Right lobe of liver (tissue), 6 donors: ENCODE results near the gene PODXL. TPM values are rescaled to one million over a fixed set of nuclear protein-coding genes. Genes with fewer than 3 reads are reported as not detected.

ENCODE experiments used
- ATAC-seq, 4 donors: fragments of 200-7000 bp; cut with Tn5 transposase; one replicate each; pipeline ENCODE4 v1.9.1; 2020; ENCODE audit warnings: mild to moderate bottlenecking in 4 of 4, moderate library complexity in 4 of 4
- DNase-seq, 3 donors: peaks; one replicate each; pipeline ENCODE4 v3.0.0-alpha.2; 2020
- H3K27ac ChIP-seq, 3 donors: fragments of 200-600 bp; one replicate each; pipeline ENCODE4 v1.8.0; 2022
- H3K27me3 ChIP-seq, 2 donors: fragments of 200-600 bp; one replicate each; pipeline ENCODE4 v1.8.0; 2022
- H3K36me3 ChIP-seq, 4 donors: fragments of 200-600 bp; sonication (generic) in 1 of 4; one replicate each; pipeline versions ENCODE4 v1.5.1 to v1.8.0; 2017 to 2022; ENCODE audit warnings: control low read depth in 1 of 4
- H3K4me1 ChIP-seq, 4 donors: fragments of 200-600 bp; sonication (generic) in 1 of 4; one replicate each; pipeline versions ENCODE4 v1.5.1 to v1.8.0; 2017 to 2022; ENCODE audit warnings: control low read depth in 1 of 4
- H3K4me3 ChIP-seq, 3 donors: fragments of 200-600 bp; one replicate each; pipeline ENCODE4 v1.8.0; 2022
- H3K9me3 ChIP-seq, 4 donors: fragments of 200-600 bp; sonication (generic) in 1 of 4; one replicate each; pipeline versions ENCODE4 v1.5.1 to v1.8.0; 2017 to 2022; ENCODE audit warnings: control low read depth in 1 of 4
- POLR2A ChIP-seq: fragments of 450-650 bp; IDR thresholded peaks from one replicate; pipeline ENCODE4 v1.6.1; 2017; ENCODE audit warnings: antibody characterized with exemption, mild to moderate bottlenecking
- WGBS: methylation state at CpG from one replicate; pipeline ENCODE4 v1.1.6; 2018; ENCODE audit warnings: low coverage, low lambda C conversion rate; ENCODE audit not compliant: insufficient coverage; ENCODE audit errors: missing lambda C conversion rate; 5-methylcytosine and 5-hydroxymethylcytosine counted together
- intact Hi-C, 2 donors: fragments of 100-400 bp; cut with DNase I; formaldehyde crosslinking; loops; one replicate each; pipeline versions ENCODE4 v1.11.2 to v1.14.1; 2022
- total RNA-seq, 6 experiments: library from RNA; depleted of rRNA in 2 of 6; stranded (reverse); fragments of >200 nt in 2 of 6; fragmentation: NEBNext Ultra II Directional in 3 of 6; extraction: Animal tissue kit (Norgen Biotek cat#: 25700) in 3 of 6; gene quantifications; one replicate each; pipeline versions ENCODE4 v1.1.0 to v1.2.4, GENCODE V29; 2016 to 2023
- TF ChIP-seq, protein P1 (sequence below), 4 donors: fragments of 200-600 bp in 3 of 4; fragments of 450-650 bp in 1 of 4; IDR thresholded peaks; one replicate each; pipeline versions ENCODE4 v1.5.1 to v1.8.0; 2016 to 2022; ENCODE audit warnings: antibody characterized with exemption in 4 of 4, mild to moderate bottlenecking in 2 of 4
- donor health status: DM: no; HTN: yes; CAD: no.
- donor health status: DM: no; HTN: no; CAD: no.
- donor health status: DM: no; HTN: no; CAD: no.
- donor health status: DM: no; HTN: yes; CAD: no.
- donor health status: DM: no; HTN: yes; CAD: no.

PODXL gene
- total RNA-seq, 6 experiments from 2014 or later: 2.1 to 11.4 (median 3.4) TPM

GRCh38 chr7:131595699-131596098 lies 39.3 kb upstream of the PODXL start:
- no peak overlapping the region for H3K27ac ChIP-seq
- no peaks in the 10 kb centered on the region for H3K9me3 ChIP-seq
- TF ChIP-seq, protein P1, sequence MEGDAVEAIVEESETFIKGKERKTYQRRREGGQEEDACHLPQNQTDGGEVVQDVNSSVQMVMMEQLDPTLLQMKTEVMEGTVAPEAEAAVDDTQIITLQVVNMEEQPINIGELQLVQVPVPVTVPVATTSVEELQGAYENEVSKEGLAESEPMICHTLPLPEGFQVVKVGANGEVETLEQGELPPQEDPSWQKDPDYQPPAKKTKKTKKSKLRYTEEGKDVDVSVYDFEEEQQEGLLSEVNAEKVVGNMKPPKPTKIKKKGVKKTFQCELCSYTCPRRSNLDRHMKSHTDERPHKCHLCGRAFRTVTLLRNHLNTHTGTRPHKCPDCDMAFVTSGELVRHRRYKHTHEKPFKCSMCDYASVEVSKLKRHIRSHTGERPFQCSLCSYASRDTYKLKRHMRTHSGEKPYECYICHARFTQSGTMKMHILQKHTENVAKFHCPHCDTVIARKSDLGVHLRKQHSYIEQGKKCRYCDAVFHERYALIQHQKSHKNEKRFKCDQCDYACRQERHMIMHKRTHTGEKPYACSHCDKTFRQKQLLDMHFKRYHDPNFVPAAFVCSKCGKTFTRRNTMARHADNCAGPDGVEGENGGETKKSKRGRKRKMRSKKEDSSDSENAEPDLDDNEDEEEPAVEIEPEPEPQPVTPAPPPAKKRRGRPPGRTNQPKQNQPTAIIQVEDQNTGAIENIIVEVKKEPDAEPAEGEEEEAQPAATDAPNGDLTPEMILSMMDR (IDR thresholded peaks at IDR 0.05): no peak
- no peak for TF ChIP-seq POLR2A
- H3K27me3 ChIP-seq: no peaks in the 10 kb centered on the region
- no peak for ATAC-seq
- intact Hi-C loops: no loop called here
- no peak for DNase-seq
- no peaks in the 10 kb centered on the region for H3K36me3 ChIP-seq
- H3K4me3 ChIP-seq: no peak overlapping the region
- H3K4me1 ChIP-seq: no peaks in the 10 kb centered on the region
- WGBS: 61% methylated on average over 4 of the region's 4 CpGs

DNA sequence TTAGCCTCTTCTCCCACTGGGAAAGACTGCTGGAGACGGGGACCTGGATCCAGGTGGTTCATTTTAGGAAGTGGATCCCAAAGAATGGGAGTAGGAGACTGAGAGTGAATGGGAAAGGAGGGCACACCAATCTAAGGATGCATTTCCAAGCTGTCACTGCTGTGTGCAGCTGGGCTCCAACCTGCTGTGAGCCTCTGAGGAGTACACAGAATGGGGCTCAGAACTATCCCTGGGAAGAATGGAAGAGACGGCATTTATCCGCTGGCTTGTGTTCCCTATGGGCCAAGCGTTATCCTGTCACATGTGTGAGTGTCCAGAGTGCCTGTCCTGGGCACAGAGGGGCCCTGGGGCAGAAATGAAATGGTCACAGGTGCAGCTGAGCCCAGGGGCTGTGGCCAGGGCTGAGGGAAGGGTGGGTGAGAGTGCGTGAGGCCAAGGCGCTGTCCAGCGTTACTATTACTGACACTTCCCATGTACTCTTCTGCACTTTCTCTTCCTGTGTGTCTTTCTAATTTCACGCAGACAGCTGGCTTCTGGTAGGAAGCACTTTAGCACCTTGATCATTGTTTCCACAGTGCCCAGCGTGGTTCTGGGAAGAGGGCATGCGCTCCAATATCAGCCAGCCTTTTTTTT lies 35.4 kb upstream of the PODXL start:
- ATAC-seq (peak in 1 of 4 donors; percentile 7), DNase-seq (no peak)
- TF ChIP-seq, protein P1 (IDR thresholded peaks at IDR 0.05): no peak
- no peak for TF ChIP-seq POLR2A
- 46% methylated on average over 7 of the region's 10 CpGs for WGBS
- H3K9me3 ChIP-seq: no peaks in the 10 kb centered on the region
- H3K36me3 ChIP-seq: no peaks in the 10 kb centered on the region
- no peaks in the 10 kb centered on the region for H3K27me3 ChIP-seq
- intact Hi-C loops: no loop called here
- no peak overlapping the region for H3K4me3 ChIP-seq
- no peaks in the 10 kb centered on the region for H3K4me1 ChIP-seq
- no peak overlapping the region for H3K27ac ChIP-seq

GRCh38 chr7:131587315-131587923 lies 31.0 kb upstream of the PODXL start:
- TF ChIP-seq, protein P1 (IDR thresholded peaks at IDR 0.05): no peak
- no peak for TF ChIP-seq POLR2A
- H3K36me3 ChIP-seq: no peaks in the 10 kb centered on the region
- H3K4me3 ChIP-seq: no peak overlapping the region
- H3K27me3 ChIP-seq: no peaks in the 10 kb centered on the region
- no peaks in the 10 kb centered on the region for H3K4me1 ChIP-seq
- intact Hi-C loops: no loop called here
- ATAC-seq (no peak), DNase-seq (no peak)
- H3K27ac ChIP-seq: no peak overlapping the region
- 78% methylated on average over 5 of the region's 9 CpGs for WGBS
- no peaks in the 10 kb centered on the region for H3K9me3 ChIP-seq

DNA sequence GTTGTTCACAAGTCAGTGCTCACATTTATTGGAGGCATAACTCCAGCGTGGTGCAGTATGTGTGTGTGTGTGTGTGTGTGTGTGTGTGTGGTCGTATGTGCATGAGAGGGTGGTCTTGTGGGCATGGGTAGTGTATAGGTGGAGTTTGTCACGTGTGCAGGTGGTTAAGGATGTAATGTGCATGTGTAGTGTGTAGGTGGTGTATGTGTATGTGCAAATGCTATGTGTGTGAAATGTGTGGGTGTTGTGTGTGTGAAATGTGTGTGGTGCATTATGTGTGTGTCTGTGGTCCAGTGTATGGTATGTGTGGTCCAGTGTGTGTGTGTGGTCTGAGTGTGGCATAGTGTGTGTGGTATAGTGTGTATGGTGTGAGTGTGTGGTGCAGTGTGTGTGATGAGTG lies 30.3 kb upstream of the PODXL start:
- no peak for DNase-seq
- no peak for ATAC-seq
- intact Hi-C loops: no loop called here
- Histone ChIP-seq H3K36me3 (no peaks in the 10 kb centered on the region), H3K4me3 (no peak overlapping the region), H3K27ac (no peak overlapping the region), H3K4me1 (no peaks in the 10 kb centered on the region), H3K27me3 (no peaks in the 10 kb centered on the region), H3K9me3 (no peaks in the 10 kb centered on the region)
- TF ChIP-seq POLR2A: no peak
- TF ChIP-seq, protein P1 (IDR thresholded peaks at IDR 0.05): no peak
- WGBS: 67% methylated on average over 3 of the region's 3 CpGs
